GM12878 (cell line): ENCODE measurements around the gene MAS1L. TPM values are rescaled to one million over a fixed set of nuclear protein-coding genes. Genes with fewer than 3 reads are reported as not detected.

Experiments
- ATAC-seq: fragments of 200-7000 bp; cut with Tn5 transposase; 3 replicates; pipeline ENCODE4 v1.9.1; 2020; ENCODE audit warnings: mild to moderate bottlenecking, moderate library complexity
- BruUV-seq: library from RNA; stranded (reverse); fragments of 400-500 nt; replicated peaks from 2 replicates; lab custom pipeline; 2021; lab: Mats Ljungman, UMichigan
- CTCF ChIA-PET: fragments of 300-600 bp; sonication (Branson Sonifier 250); formaldehyde crosslinking; extraction: SDS; loops from one replicate; lab custom pipeline; 2021; ENCODE audit warnings: inconsistent platforms; lab: Yijun Ruan, JAX
- POLR2A ChIA-PET: fragments of 350-600 bp; formaldehyde crosslinking; extraction: SDS; loops from one replicate; lab custom pipeline; 2021; ENCODE audit warnings: inconsistent platforms; lab: Charles Lee
- RAD21 ChIA-PET: fragments of 300-600 bp; sonication (Branson Sonifier 250); formaldehyde crosslinking; loops from one replicate; lab custom pipeline; 2023; ENCODE audit warnings: antibody characterized with exemption; ENCODE audit not compliant: unreplicated experiment; lab: Charles Lee
- SMC1A ChIA-PET: fragments of 300-600 bp; sonication (Branson Sonifier 250); formaldehyde crosslinking; loops from one replicate; lab custom pipeline; 2023; ENCODE audit not compliant: unreplicated experiment, uncharacterized antibody; lab: Charles Lee
- DNase-seq: peaks from one replicate; pipeline ENCODE4 v3.0.0-alpha.2; 2011; ENCODE audit warnings: low read depth, low spot score
- FAIRE-seq: peaks from 3 replicates; lab custom pipeline; 2011; peaks lifted over from hg19 to GRCh38; lab: Jason Lieb, UNC
- H2AFZ ChIP-seq: 2 replicates; pipeline ENCODE4 v1.6.0; 2011; ENCODE audit warnings: low read depth, low read length, control low read depth; ENCODE audit not compliant: control insufficient read depth
- H3K27ac ChIP-seq: 2 replicates; pipeline ENCODE4 v1.5.1; 2011; ENCODE audit warnings: control low read depth; ENCODE audit not compliant: control insufficient read depth, insufficient read depth
- H3K27me3 ChIP-seq, 2 experiments: replicated peaks in 1 of 2; 2 replicates each; pipeline versions ENCODE4 v1.6.0 to v1.6.1; 2011; ENCODE audit warnings: low read length in 1 of 2; ENCODE audit not compliant: control insufficient read depth in 2 of 2, insufficient read depth in 2 of 2
- H3K36me3 ChIP-seq, 2 experiments: 2 replicates each; pipeline ENCODE4 v1.5.1; 2011; ENCODE audit warnings: low read length in 1 of 2; ENCODE audit not compliant: control insufficient read depth in 2 of 2, insufficient read depth in 2 of 2
- H3K4me1 ChIP-seq: 2 replicates; pipeline ENCODE4 v1.6.1; 2011; ENCODE audit warnings: mild to moderate bottlenecking, low read length, moderate library complexity, mixed read lengths; ENCODE audit not compliant: control insufficient read depth, insufficient read depth
- H3K4me2 ChIP-seq: 2 replicates; pipeline ENCODE4 v1.6.0; 2011; ENCODE audit warnings: control low read depth; ENCODE audit not compliant: control insufficient read depth, insufficient read depth
- H3K4me3 ChIP-seq: fragments of 200-600 bp; sonication (generic); 2 replicates; pipeline ENCODE4 v1.5.1; 2016
- H3K79me2 ChIP-seq: 2 replicates; pipeline ENCODE4 v1.6.0; 2011; ENCODE audit warnings: low read length; ENCODE audit not compliant: control insufficient read depth, insufficient read depth
- H3K9ac ChIP-seq: 2 replicates; pipeline ENCODE4 v1.8.0; 2011; ENCODE audit warnings: low read length, control low read depth, mixed read lengths; ENCODE audit not compliant: control insufficient read depth, insufficient read depth
- H3K9me3 ChIP-seq: replicated peaks from 3 replicates; pipeline ENCODE4 v1.5.1; 2011; ENCODE audit warnings: mild to moderate bottlenecking, low read length; ENCODE audit not compliant: control insufficient read depth, insufficient read depth
- H4K20me1 ChIP-seq: 2 replicates; pipeline ENCODE4 v1.6.0; 2011; ENCODE audit not compliant: control insufficient read depth, insufficient read depth
- BHLHE40 ChIP-seq, 2 experiments: fragments of 450-650 bp in 1 of 2; IDR thresholded peaks; 2 replicates each; pipeline ENCODE4 v1.6.1; 2011 to 2017; ENCODE audit warnings: low read depth in 2 of 2, borderline replicate concordance in 1 of 2, improper control_type of control experiment in 1 of 2, low read length in 1 of 2, mild to moderate bottlenecking in 1 of 2
- E2F8 ChIP-seq: fragments of 450-650 bp; IDR thresholded peaks from 2 replicates; pipeline ENCODE4 v1.6.1; 2018; ENCODE audit warnings: mild to moderate bottlenecking, low read depth, moderate library complexity; ENCODE audit not compliant: partially characterized antibody
- FOXM1 ChIP-seq: IDR thresholded peaks from 2 replicates; pipeline ENCODE4 v1.6.1; 2012; ENCODE audit warnings: low read depth, mild to moderate bottlenecking, inconsistent platforms, low read length, moderate library complexity
- LARP7 ChIP-seq: fragments of 450-650 bp; IDR thresholded peaks from 2 replicates; pipeline ENCODE4 v1.6.1; 2017; ENCODE audit warnings: mild to moderate bottlenecking
- NFYB ChIP-seq: IDR thresholded peaks from 2 replicates; pipeline ENCODE4 v1.6.1; 2011; ENCODE audit warnings: low read depth, mild to moderate bottlenecking, low read length, improper control_type of control experiment, moderate library complexity; ENCODE audit not compliant: insufficient read depth
- NR2F1 ChIP-seq: fragments of 450-650 bp; conservative IDR thresholded peaks from 2 replicates; pipeline ENCODE4 v1.6.1; 2017; ENCODE audit warnings: mild to moderate bottlenecking
- NRF1 ChIP-seq: conservative IDR thresholded peaks from 2 replicates; pipeline ENCODE4 v1.6.1; 2011; ENCODE audit warnings: mild to moderate bottlenecking, low read depth, low read length, improper control_type of control experiment
- POLR2AphosphoS5 ChIP-seq: IDR thresholded peaks from 2 replicates; pipeline ENCODE4 v1.6.1; 2011; ENCODE audit warnings: mild to moderate bottlenecking, low read length, inconsistent platforms
- RCOR1 ChIP-seq: conservative IDR thresholded peaks from 2 replicates; pipeline ENCODE4 v1.6.1; 2012; ENCODE audit warnings: low read depth, low read length, improper control_type of control experiment
- YY1 ChIP-seq: IDR thresholded peaks from 2 replicates; pipeline ENCODE4 v1.6.1; 2011; ENCODE audit warnings: low read depth, mild to moderate bottlenecking, low read length
- ZNF687 ChIP-seq: fragments of 450-650 bp; IDR thresholded peaks from 2 replicates; pipeline ENCODE4 v1.6.1; 2017; ENCODE audit warnings: mild to moderate bottlenecking, moderate library complexity
- WGBS: methylation state at CpG from one replicate; pipeline ENCODE4 v1.1.6; 2016; ENCODE audit warnings: low lambda C conversion rate; ENCODE audit not compliant: insufficient replicate concordance, insufficient coverage; ENCODE audit errors: missing lambda C conversion rate; 5-methylcytosine and 5-hydroxymethylcytosine counted together
- in situ Hi-C: fragments of 300-500 bp; cut with MboI; formaldehyde crosslinking; loops from 9 replicates; pipeline ENCODE4 v1.14.3; 2018; ENCODE audit warnings: mixed read lengths
- intact Hi-C: fragments of 100-400 bp; cut with micrococcal nuclease; formaldehyde crosslinking; loops from one replicate; pipeline ENCODE4 v1.14.2; 2022; ENCODE audit not compliant: unreplicated experiment
- polyA plus RNA-seq, 11 experiments: library from polyadenylated mRNA; depleted of rRNA in 4 of 11; unstranded in 6 of 11; stranded (reverse) in 5 of 11; fragments of >200 nt; fragmentation: Nextera tagmentation in 4 of 11; fragmentation: Illumina TruSeq in 1 of 11; extraction: Ambion mirVana in 4 of 11; extraction: Trizol in 1 of 11; gene quantifications; 1 replicate in 1 of 11; 2 replicates in 10 of 11; pipeline versions ENCODE4 v1.2.1 to v1.2.3, GENCODE V29; 2011 to 2016; ENCODE audit warnings: inconsistent platforms in 2 of 11, missing spikeins in 2 of 11, low read depth in 1 of 11
- total RNA-seq, 4 experiments: library from RNA; depleted of rRNA in 3 of 4; stranded (reverse); fragments of >200 nt in 3 of 4; fragmentation: Illumina TruSeq in 1 of 4; extraction: Trizol in 1 of 4; gene quantifications; 2 replicates each; pipeline versions ENCODE4 v1.2.1 to v1.2.3, GENCODE V29; 2013 to 2021
- TF ChIP-seq, protein P1 (sequence below): IDR thresholded peaks from 2 replicates; pipeline ENCODE4 v1.6.1; 2012; ENCODE audit warnings: low read depth, low read length, improper control_type of control experiment
- TF ChIP-seq, protein P2 (sequence below): fragments of 450-650 bp; IDR thresholded peaks from 2 replicates; pipeline ENCODE4 v1.6.1; 2017; ENCODE audit warnings: mild to moderate bottlenecking

The MAS1L gene
- total and polyA plus RNA-seq, 10 of the 15 experiments (the other 5 are each of a cell fraction or from before 2014, with no cell fraction given): not detected

GRCh38 chr6:29519291-29520010 is 31.7 kb upstream of the MAS1L start:
- no peaks in the 10 kb centered on the region for H4K20me1 ChIP-seq
- H3K4me3 ChIP-seq: no peak overlapping the region
- BruUV-seq: no TSS peak
- in situ Hi-C loops: no loop called here
- H2AFZ ChIP-seq: no peak overlapping the region
- no peak for FAIRE-seq
- H3K27me3 ChIP-seq: peaks cover 0 to 6% of the 10 kb centered on the region in 2 experiments; a peak in 1 of 4 replicates
- ChIA-PET CTCF (interaction anchor here (0.6 kb wide), 1 partner anchor 69 kb away, joined by 3 read pairs; no protein-coding TSS in a partner anchor), SMC1A (no interaction called here), POLR2A (no interaction called here), RAD21 (no interaction called here)
- WGBS: 6% methylated on average over 6 of the region's 6 CpGs
- H3K36me3 ChIP-seq: no peaks in the 10 kb centered on the region
- no peaks in the 10 kb centered on the region for H3K4me1 ChIP-seq
- H3K27ac ChIP-seq: no peak overlapping the region
- intact Hi-C loops: no loop called here
- H3K9me3 ChIP-seq: no peaks in the 10 kb centered on the region
- H3K79me2 ChIP-seq: no peaks in the 10 kb centered on the region
- no peak for DNase-seq
- ATAC-seq: no peak
- no peak overlapping the region for H3K9ac ChIP-seq
- no peak overlapping the region for H3K4me2 ChIP-seq
- TF ChIP-seq NFYB (no peak), BHLHE40 (IDR thresholded peaks at IDR 0.05; ENCODE audit: borderline replicate concordance in 1 of 2, low read depth in 2 of 2, low read length in 1 of 2) (no peak), ZNF687 (no peak), NRF1 (no peak), E2F8 (no peak), FOXM1 (no peak), RCOR1 (no peak), NR2F1 (no peak), POLR2AphosphoS5 (no peak), YY1 (no peak), LARP7 (no peak)
- TF ChIP-seq, protein P1, sequence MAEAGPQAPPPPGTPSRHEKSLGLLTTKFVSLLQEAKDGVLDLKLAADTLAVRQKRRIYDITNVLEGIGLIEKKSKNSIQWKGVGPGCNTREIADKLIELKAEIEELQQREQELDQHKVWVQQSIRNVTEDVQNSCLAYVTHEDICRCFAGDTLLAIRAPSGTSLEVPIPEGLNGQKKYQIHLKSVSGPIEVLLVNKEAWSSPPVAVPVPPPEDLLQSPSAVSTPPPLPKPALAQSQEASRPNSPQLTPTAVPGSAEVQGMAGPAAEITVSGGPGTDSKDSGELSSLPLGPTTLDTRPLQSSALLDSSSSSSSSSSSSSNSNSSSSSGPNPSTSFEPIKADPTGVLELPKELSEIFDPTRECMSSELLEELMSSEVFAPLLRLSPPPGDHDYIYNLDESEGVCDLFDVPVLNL: no peak
- TF ChIP-seq, protein P2, sequence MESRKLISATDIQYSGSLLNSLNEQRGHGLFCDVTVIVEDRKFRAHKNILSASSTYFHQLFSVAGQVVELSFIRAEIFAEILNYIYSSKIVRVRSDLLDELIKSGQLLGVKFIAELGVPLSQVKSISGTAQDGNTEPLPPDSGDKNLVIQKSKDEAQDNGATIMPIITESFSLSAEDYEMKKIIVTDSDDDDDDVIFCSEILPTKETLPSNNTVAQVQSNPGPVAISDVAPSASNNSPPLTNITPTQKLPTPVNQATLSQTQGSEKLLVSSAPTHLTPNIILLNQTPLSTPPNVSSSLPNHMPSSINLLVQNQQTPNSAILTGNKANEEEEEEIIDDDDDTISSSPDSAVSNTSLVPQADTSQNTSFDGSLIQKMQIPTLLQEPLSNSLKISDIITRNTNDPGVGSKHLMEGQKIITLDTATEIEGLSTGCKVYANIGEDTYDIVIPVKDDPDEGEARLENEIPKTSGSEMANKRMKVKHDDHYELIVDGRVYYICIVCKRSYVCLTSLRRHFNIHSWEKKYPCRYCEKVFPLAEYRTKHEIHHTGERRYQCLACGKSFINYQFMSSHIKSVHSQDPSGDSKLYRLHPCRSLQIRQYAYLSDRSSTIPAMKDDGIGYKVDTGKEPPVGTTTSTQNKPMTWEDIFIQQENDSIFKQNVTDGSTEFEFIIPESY: no peak
